Gastrocnemius medialis (tissue), 4 donors: ENCODE results near the gene ANKS1B.

Experiments
- POLR2A ChIP-seq, 2 donors: fragments of 450-650 bp; IDR thresholded peaks; one replicate each; pipeline ENCODE4 v1.6.1; 2017; ENCODE audit warnings: antibody characterized with exemption in 2 of 2, mild to moderate bottlenecking in 2 of 2, moderate library complexity in 2 of 2
- TF ChIP-seq, protein P1 (sequence below), 5 experiments: fragments of 450-650 bp in 3 of 5; fragments of 200-600 bp in 2 of 5; sonication (generic) in 2 of 5; IDR thresholded peaks in 4 of 5; conservative IDR thresholded peaks in 1 of 5; 1 replicate in 4 of 5; 2 replicates in 1 of 5; pipeline ENCODE4 v1.5.1; 2016 to 2019; ENCODE audit warnings: antibody characterized with exemption in 5 of 5, mild to moderate bottlenecking in 3 of 5, moderate library complexity in 3 of 5

DNA sequence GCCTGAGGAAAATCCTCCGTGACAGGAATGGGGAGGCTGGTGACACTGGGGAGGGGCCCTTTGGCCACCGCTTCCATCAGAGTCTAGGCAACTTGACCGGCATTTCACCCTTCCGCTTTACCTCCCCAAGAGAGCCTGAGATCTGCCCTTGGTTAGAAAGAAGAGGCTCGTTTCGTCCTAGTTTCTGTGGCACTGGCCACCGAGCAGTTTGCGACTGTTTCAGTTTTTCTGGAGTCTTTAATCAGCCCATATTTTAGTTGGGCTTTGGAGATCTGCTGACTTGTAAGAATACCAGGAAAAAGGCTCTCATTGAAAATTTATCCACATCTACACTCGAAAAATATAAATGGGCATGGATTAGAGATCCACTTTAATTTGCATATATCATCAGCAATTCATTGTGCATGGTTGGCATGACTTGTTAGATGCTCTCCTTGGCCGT, 414 bp upstream of the ANKS1B start:
- TF ChIP-seq, protein P1, sequence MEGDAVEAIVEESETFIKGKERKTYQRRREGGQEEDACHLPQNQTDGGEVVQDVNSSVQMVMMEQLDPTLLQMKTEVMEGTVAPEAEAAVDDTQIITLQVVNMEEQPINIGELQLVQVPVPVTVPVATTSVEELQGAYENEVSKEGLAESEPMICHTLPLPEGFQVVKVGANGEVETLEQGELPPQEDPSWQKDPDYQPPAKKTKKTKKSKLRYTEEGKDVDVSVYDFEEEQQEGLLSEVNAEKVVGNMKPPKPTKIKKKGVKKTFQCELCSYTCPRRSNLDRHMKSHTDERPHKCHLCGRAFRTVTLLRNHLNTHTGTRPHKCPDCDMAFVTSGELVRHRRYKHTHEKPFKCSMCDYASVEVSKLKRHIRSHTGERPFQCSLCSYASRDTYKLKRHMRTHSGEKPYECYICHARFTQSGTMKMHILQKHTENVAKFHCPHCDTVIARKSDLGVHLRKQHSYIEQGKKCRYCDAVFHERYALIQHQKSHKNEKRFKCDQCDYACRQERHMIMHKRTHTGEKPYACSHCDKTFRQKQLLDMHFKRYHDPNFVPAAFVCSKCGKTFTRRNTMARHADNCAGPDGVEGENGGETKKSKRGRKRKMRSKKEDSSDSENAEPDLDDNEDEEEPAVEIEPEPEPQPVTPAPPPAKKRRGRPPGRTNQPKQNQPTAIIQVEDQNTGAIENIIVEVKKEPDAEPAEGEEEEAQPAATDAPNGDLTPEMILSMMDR (IDR thresholded peaks at IDR 0.05 in 4 of 5, conservative IDR thresholded peaks at IDR 0.05 in 1 of 5) = no peak
- TF ChIP-seq POLR2A (IDR thresholded peaks at IDR 0.05) = no peak
